IPS-18a (cell line): ENCODE results near the gene DPP4.

Source experiments
- H3K27ac ChIP-seq: one replicate; pipeline ENCODE4 v1.5.1; 2013; ENCODE audit warnings: low read length
- H3K27me3 ChIP-seq: one replicate; pipeline ENCODE4 v1.6.1; 2013; ENCODE audit warnings: mild to moderate bottlenecking, low read length; ENCODE audit not compliant: control insufficient read depth, insufficient read depth
- H3K36me3 ChIP-seq: one replicate; pipeline ENCODE4 v1.6.1; 2013; ENCODE audit warnings: low read depth, low read length; ENCODE audit not compliant: control insufficient read depth
- H3K4me1 ChIP-seq: one replicate; pipeline ENCODE4 v1.6.1; 2013; ENCODE audit warnings: low read depth, low read length; ENCODE audit not compliant: control insufficient read depth
- H3K4me3 ChIP-seq: one replicate; pipeline ENCODE4 v1.5.1; 2013; ENCODE audit warnings: low read length
- H3K9ac ChIP-seq: one replicate; pipeline ENCODE4 v1.6.1; 2013; ENCODE audit warnings: mild to moderate bottlenecking, low read length, moderate library complexity
- H3K9me3 ChIP-seq: one replicate; pipeline ENCODE4 v1.6.1; 2013; ENCODE audit warnings: low read depth, low read length; ENCODE audit not compliant: control insufficient read depth

Gene DPP4

GRCh38 chr2:161994761-161995520, 79.1 kb downstream of the DPP4 start:
- Histone ChIP-seq H3K4me3 (no peak overlapping the region), H3K9me3 (no peaks in the 10 kb centered on the region), H3K27ac (no peak overlapping the region), H3K27me3 (no peaks in the 10 kb centered on the region), H3K9ac (no peak overlapping the region), H3K36me3 (no peaks in the 10 kb centered on the region), H3K4me1 (peaks cover 15% of the 10 kb centered on the region)

- Histone ChIP-seq H3K4me3 (no peak overlapping the region), H3K36me3 (no peaks in the 10 kb centered on the region), H3K27ac (no peak overlapping the region), H3K4me1 (peaks cover 4% of the 10 kb centered on the region), H3K9me3 (no peaks in the 10 kb centered on the region), H3K27me3 (no peaks in the 10 kb centered on the region), H3K9ac (no peak overlapping the region)
Observed at GRCh38 chr2:161992531-161992930, 81.5 kb downstream of the DPP4 start.

- Histone ChIP-seq H3K27me3 (no peaks in the 10 kb centered on the region), H3K27ac (no peak overlapping the region), H3K4me3 (no peak overlapping the region), H3K9ac (no peak overlapping the region), H3K4me1 (peaks cover 4% of the 10 kb centered on the region), H3K9me3 (no peaks in the 10 kb centered on the region), H3K36me3 (no peaks in the 10 kb centered on the region)
Observed at GRCh38 chr2:161991991-161992390, 82.0 kb downstream of the DPP4 start.

- H3K4me1 ChIP-seq, result peaks cover 4% of the 10 kb centered on the region
- H3K27me3 ChIP-seq, result no peaks in the 10 kb centered on the region
- H3K4me3 ChIP-seq, result no peak overlapping the region
- H3K27ac ChIP-seq, result no peak overlapping the region
- H3K9me3 ChIP-seq, result no peaks in the 10 kb centered on the region
- H3K9ac ChIP-seq, result no peak overlapping the region
- no peaks in the 10 kb centered on the region for H3K36me3 ChIP-seq
Observed at GRCh38 chr2:161990741-161991140, 83.3 kb downstream of the DPP4 start.

- H3K4me1 ChIP-seq, result peaks cover 4% of the 10 kb centered on the region
- no peaks in the 10 kb centered on the region for H3K27me3 ChIP-seq
- H3K27ac ChIP-seq, result no peak overlapping the region
Observed at GRCh38 chr2:161990036-161990435, 84.0 kb downstream of the DPP4 start.

GRCh38 chr2:161988589-161988988, 85.4 kb downstream of the DPP4 start:
- Histone ChIP-seq H3K4me1 (peaks cover 4% of the 10 kb centered on the region), H3K9me3 (no peaks in the 10 kb centered on the region), H3K4me3 (no peak overlapping the region), H3K36me3 (no peaks in the 10 kb centered on the region), H3K27me3 (no peaks in the 10 kb centered on the region), H3K27ac (no peak overlapping the region), H3K9ac (no peak overlapping the region)

More at GRCh38 chr2:161990036-161990435, 84.0 kb downstream of the DPP4 start:
- H3K4me3 ChIP-seq, result no peak overlapping the region
- H3K9me3 ChIP-seq, result no peaks in the 10 kb centered on the region
- H3K9ac ChIP-seq, result no peak overlapping the region
- H3K36me3 ChIP-seq, result no peaks in the 10 kb centered on the region

- Histone ChIP-seq H3K4me1 (no peaks in the 10 kb centered on the region), H3K9ac (no peak overlapping the region), H3K27me3 (no peaks in the 10 kb centered on the region), H3K9me3 (no peaks in the 10 kb centered on the region), H3K36me3 (no peaks in the 10 kb centered on the region), H3K4me3 (no peak overlapping the region), H3K27ac (no peak overlapping the region)
Observed at GRCh38 chr2:161987311-161987710, 86.7 kb downstream of the DPP4 start.

- H3K4me3 ChIP-seq, result no peak overlapping the region
- no peak overlapping the region for H3K27ac ChIP-seq
- H3K9ac ChIP-seq, result no peak overlapping the region
- no peaks in the 10 kb centered on the region for H3K4me1 ChIP-seq
- no peaks in the 10 kb centered on the region for H3K27me3 ChIP-seq
- no peaks in the 10 kb centered on the region for H3K36me3 ChIP-seq
- no peaks in the 10 kb centered on the region for H3K9me3 ChIP-seq
Observed at GRCh38 chr2:161983866-161984265, 90.1 kb downstream of the DPP4 start.

GRCh38 chr2:161983331-161983651, 90.7 kb downstream of the DPP4 start:
- Histone ChIP-seq H3K36me3 (no peaks in the 10 kb centered on the region), H3K4me3 (no peak overlapping the region), H3K9ac (no peak overlapping the region), H3K9me3 (no peaks in the 10 kb centered on the region), H3K27ac (no peak overlapping the region), H3K27me3 (no peaks in the 10 kb centered on the region), H3K4me1 (no peaks in the 10 kb centered on the region)

GRCh38 chr2:161982548-161983330, 91.3 kb downstream of the DPP4 start:
- no peak overlapping the region for H3K27ac ChIP-seq
- peaks cover under 1% of the 10 kb centered on the region for H3K4me1 ChIP-seq
- H3K9me3 ChIP-seq, result no peaks in the 10 kb centered on the region
- no peak overlapping the region for H3K4me3 ChIP-seq
- no peaks in the 10 kb centered on the region for H3K27me3 ChIP-seq
- H3K9ac ChIP-seq, result no peak overlapping the region
- H3K36me3 ChIP-seq, result no peaks in the 10 kb centered on the region

- Histone ChIP-seq H3K27ac (no peak overlapping the region), H3K9me3 (no peaks in the 10 kb centered on the region), H3K4me3 (no peak overlapping the region), H3K36me3 (no peaks in the 10 kb centered on the region), H3K9ac (no peak overlapping the region), H3K4me1 (peaks cover 3% of the 10 kb centered on the region), H3K27me3 (no peaks in the 10 kb centered on the region)
Observed at GRCh38 chr2:161981679-161982250, 92.2 kb downstream of the DPP4 start.
